Keratinocyte (primary cell): ENCODE measurements around the gene AQP11. TPM values are rescaled to one million over a fixed set of nuclear protein-coding genes. Genes with fewer than 3 reads are reported as not detected.

Source experiments
- DNase-seq: peaks from one replicate; pipeline ENCODE4 v3.0.0-alpha.2; 2011; ENCODE audit warnings: low read depth, missing footprints, low spot score
- FAIRE-seq: peaks from 2 replicates; lab custom pipeline; 2011; peaks lifted over from hg19 to GRCh38; lab: Jason Lieb, UNC
- H2AFZ ChIP-seq: 2 replicates; pipeline ENCODE4 v1.6.0; 2012; ENCODE audit warnings: low read length, control low read depth, inconsistent platforms; ENCODE audit not compliant: control insufficient read depth
- H3K27ac ChIP-seq: 2 replicates; pipeline ENCODE4 v1.5.1; 2011; ENCODE audit warnings: low read length; ENCODE audit not compliant: control insufficient read depth, insufficient read depth
- H3K27me3 ChIP-seq: 3 replicates; pipeline ENCODE4 v1.6.0; 2011; ENCODE audit warnings: low read length; ENCODE audit not compliant: control insufficient read depth, insufficient read depth; ENCODE audit errors: extremely low read depth
- H3K36me3 ChIP-seq, 2 experiments: 2 replicates in 1 of 2; 3 replicates in 1 of 2; pipeline ENCODE4 v1.5.1; 2011; ENCODE audit warnings: low read length in 2 of 2, mild to moderate bottlenecking in 1 of 2; ENCODE audit not compliant: control insufficient read depth in 2 of 2, insufficient read depth in 2 of 2; ENCODE audit errors: extremely low read depth in 1 of 2
- H3K4me1 ChIP-seq: 3 replicates; pipeline ENCODE4 v1.5.1; 2011; ENCODE audit warnings: low read length; ENCODE audit not compliant: control insufficient read depth, insufficient read depth; ENCODE audit errors: extremely low read depth
- H3K4me2 ChIP-seq: 3 replicates; pipeline ENCODE4 v1.6.0; 2011; ENCODE audit warnings: low read depth, low read length; ENCODE audit not compliant: control insufficient read depth, insufficient read depth; ENCODE audit errors: extremely low read depth
- H3K4me3 ChIP-seq, 3 experiments: fragments of 200-600 bp in 1 of 3; sonication (generic) in 1 of 3; 2 replicates in 2 of 3; 3 replicates in 1 of 3; pipeline ENCODE4 v1.5.1; 2011 to 2016; ENCODE audit warnings: low read length in 3 of 3, mild to moderate bottlenecking in 3 of 3, control low read depth in 2 of 3, inconsistent platforms in 1 of 3, low read depth in 1 of 3, mixed read lengths in 1 of 3, mixed run types in 1 of 3, moderate library complexity in 1 of 3; ENCODE audit not compliant: control insufficient read depth in 2 of 3, insufficient read depth in 2 of 3; ENCODE audit errors: extremely low read depth in 1 of 3
- H3K79me2 ChIP-seq: 2 replicates; pipeline ENCODE4 v1.6.0; 2012; ENCODE audit warnings: low read length; ENCODE audit not compliant: control insufficient read depth, insufficient read depth
- H3K9ac ChIP-seq: 3 replicates; pipeline ENCODE4 v1.6.0; 2011; ENCODE audit warnings: low read length; ENCODE audit not compliant: control insufficient read depth, insufficient read depth; ENCODE audit errors: extremely low read depth
- H3K9me1 ChIP-seq: 3 replicates; pipeline ENCODE4 v1.6.0; 2011; ENCODE audit warnings: low read length; ENCODE audit not compliant: control insufficient read depth, insufficient read depth; ENCODE audit errors: extremely low read depth
- H3K9me3 ChIP-seq: 2 replicates; pipeline ENCODE4 v1.5.1; 2012; ENCODE audit warnings: low read depth, low read length; ENCODE audit not compliant: control insufficient read depth
- H4K20me1 ChIP-seq: 3 replicates; pipeline ENCODE4 v1.6.0; 2011; ENCODE audit warnings: low read length; ENCODE audit not compliant: control insufficient read depth, insufficient read depth; ENCODE audit errors: extremely low read depth
- EZH2 ChIP-seq: IDR thresholded peaks from one replicate; pipeline ENCODE4 v1.6.1; 2012; ENCODE audit warnings: inconsistent platforms, mild to moderate bottlenecking, low read length, moderate library complexity
- dilution Hi-C: fragments of 300-500 bp; cut with MboI; formaldehyde crosslinking; loops from one replicate; pipeline ENCODE4 v1.7.0; 2020; ENCODE audit warnings: low sequenced_read_pairs; ENCODE audit not compliant: extremely low pct_ligation_motif_present
- polyA plus RNA-seq, 5 experiments: library from polyadenylated mRNA; depleted of rRNA in 3 of 5; stranded (reverse) in 3 of 5; stranded (forward) in 1 of 5; unstranded in 1 of 5; fragments of >200 nt; gene quantifications; 1 replicate in 1 of 5; 2 replicates in 3 of 5; 3 replicates in 1 of 5; pipeline versions ENCODE4 v1.2.1 to v1.2.3, GENCODE V29; 2011 to 2012; ENCODE audit warnings: missing spikeins in 2 of 5, low read depth in 1 of 5, low replicate concordance in 1 of 5
- TF ChIP-seq, protein P1 (sequence below), 3 experiments: IDR thresholded peaks in 1 of 3; conservative IDR thresholded peaks in 1 of 3; optimal IDR thresholded peaks in 1 of 3; 2 replicates in 2 of 3; 3 replicates in 1 of 3; pipeline versions ENCODE3 to v1.5.1; 2011; ENCODE audit warnings: low read length in 3 of 3, mild to moderate bottlenecking in 3 of 3, moderate library complexity in 2 of 3, control low read depth in 1 of 3, inconsistent platforms in 1 of 3; ENCODE audit not compliant: insufficient read depth in 2 of 3; ENCODE audit errors: extremely low read depth in 1 of 3

Gene AQP11
- polyA plus RNA-seq, 1 donor (not counting 4 experiments of a cell fraction or from before 2014, with no cell fraction given): 0.16 TPM

DNA sequence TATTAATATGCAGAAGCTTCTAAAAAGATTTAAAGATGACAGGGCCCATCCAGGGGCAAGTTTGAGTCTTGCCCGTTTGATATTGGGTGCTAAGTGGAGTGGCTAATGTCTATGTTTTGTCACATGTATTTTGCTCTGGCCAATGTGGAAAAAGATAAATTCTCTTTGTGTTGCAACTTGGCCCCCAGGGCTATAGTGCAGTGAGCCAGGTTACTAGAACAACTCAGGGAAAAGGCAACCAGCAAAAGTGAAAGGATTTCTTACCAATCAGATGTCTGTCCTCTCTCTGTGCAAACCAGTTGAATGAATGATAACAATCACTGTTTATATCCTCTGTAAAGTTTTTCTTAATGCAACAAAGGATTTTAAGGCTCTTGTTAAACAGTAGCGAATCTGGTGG is 52.5 kb downstream of the AQP11 start:
- Histone ChIP-seq H3K4me2 (no peak overlapping the region), H3K9ac (no peak overlapping the region), H2AFZ (peak overlapping the region; percentile 30), H3K27me3 (no peaks in the 10 kb centered on the region), H3K36me3 (no peaks in the 10 kb centered on the region), H4K20me1 (no peaks in the 10 kb centered on the region), H3K9me3 (no peaks in the 10 kb centered on the region), H3K4me3 (no peak overlapping the region), H3K27ac (no peak overlapping the region), H3K9me1 (no peaks in the 10 kb centered on the region), H3K4me1 (peaks cover 13% of the 10 kb centered on the region), H3K79me2 (peaks cover 6% of the 10 kb centered on the region)
- dilution Hi-C loops: no loop called here
- no peak for TF ChIP-seq EZH2
- TF ChIP-seq, protein P1, sequence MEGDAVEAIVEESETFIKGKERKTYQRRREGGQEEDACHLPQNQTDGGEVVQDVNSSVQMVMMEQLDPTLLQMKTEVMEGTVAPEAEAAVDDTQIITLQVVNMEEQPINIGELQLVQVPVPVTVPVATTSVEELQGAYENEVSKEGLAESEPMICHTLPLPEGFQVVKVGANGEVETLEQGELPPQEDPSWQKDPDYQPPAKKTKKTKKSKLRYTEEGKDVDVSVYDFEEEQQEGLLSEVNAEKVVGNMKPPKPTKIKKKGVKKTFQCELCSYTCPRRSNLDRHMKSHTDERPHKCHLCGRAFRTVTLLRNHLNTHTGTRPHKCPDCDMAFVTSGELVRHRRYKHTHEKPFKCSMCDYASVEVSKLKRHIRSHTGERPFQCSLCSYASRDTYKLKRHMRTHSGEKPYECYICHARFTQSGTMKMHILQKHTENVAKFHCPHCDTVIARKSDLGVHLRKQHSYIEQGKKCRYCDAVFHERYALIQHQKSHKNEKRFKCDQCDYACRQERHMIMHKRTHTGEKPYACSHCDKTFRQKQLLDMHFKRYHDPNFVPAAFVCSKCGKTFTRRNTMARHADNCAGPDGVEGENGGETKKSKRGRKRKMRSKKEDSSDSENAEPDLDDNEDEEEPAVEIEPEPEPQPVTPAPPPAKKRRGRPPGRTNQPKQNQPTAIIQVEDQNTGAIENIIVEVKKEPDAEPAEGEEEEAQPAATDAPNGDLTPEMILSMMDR (optimal IDR thresholded peaks at IDR 0.05 in 1 of 3, IDR thresholded peaks at IDR 0.05 in 1 of 3, conservative IDR thresholded peaks at IDR 0.05 in 1 of 3; ENCODE audit: extremely low read depth in 1 of 3, insufficient read depth in 2 of 3, low read length in 3 of 3): no peak
- DNase-seq (no peak), FAIRE-seq (no peak)

DNA sequence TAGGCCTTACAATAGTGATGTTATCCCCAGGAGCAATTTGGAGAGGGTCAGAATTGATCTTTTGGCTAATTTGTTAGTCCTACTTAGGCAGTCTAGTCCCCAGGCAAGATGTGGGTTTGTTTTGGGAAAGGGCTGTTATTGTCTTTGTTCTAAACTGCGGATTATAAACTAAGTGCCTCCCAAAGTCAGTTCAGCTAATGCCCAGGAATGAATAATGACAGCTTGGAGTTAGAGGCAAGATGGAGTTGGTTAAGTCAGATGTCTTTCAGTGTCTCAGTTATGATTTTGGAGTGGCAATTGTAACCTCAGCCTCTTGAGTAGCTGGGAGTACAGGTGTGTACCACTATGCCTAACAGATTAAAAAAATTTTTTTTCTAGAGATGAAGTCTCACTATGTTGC is 55.1 kb downstream of the AQP11 start:
- Histone ChIP-seq H3K27me3 (no peaks in the 10 kb centered on the region), H2AFZ (peak overlapping the region; percentile 74), H4K20me1 (no peaks in the 10 kb centered on the region), H3K79me2 (no peaks in the 10 kb centered on the region), H3K4me3 (no peak overlapping the region), H3K9me3 (no peaks in the 10 kb centered on the region), H3K27ac (no peak overlapping the region), H3K36me3 (no peaks in the 10 kb centered on the region), H3K9me1 (no peaks in the 10 kb centered on the region), H3K4me2 (no peak overlapping the region), H3K9ac (no peak overlapping the region), H3K4me1 (peaks cover 10% of the 10 kb centered on the region)
- dilution Hi-C loops: no loop called here
- DNase-seq (no peak), FAIRE-seq (no peak)
- TF ChIP-seq, protein P1 (optimal IDR thresholded peaks at IDR 0.05 in 1 of 3, IDR thresholded peaks at IDR 0.05 in 1 of 3, conservative IDR thresholded peaks at IDR 0.05 in 1 of 3; ENCODE audit: extremely low read depth in 1 of 3, insufficient read depth in 2 of 3, low read length in 3 of 3): no peak
- TF ChIP-seq EZH2: no peak
